Thyroid gland (tissue), 4 donors: ENCODE results near the gene IGFN1.

Source experiments
- POLR2A ChIP-seq, 2 donors: fragments of 450-650 bp; IDR thresholded peaks; one replicate each; pipeline ENCODE4 v1.6.1; 2017; ENCODE audit warnings: antibody characterized with exemption in 2 of 2, mild to moderate bottlenecking in 2 of 2, moderate library complexity in 1 of 2
- TF ChIP-seq, protein P1 (sequence below), 6 experiments: fragments of 200-600 bp in 3 of 6; fragments of 450-650 bp in 3 of 6; sonication (generic) in 3 of 6; IDR thresholded peaks; one replicate each; pipeline ENCODE4 v1.5.1; 2016 to 2019; ENCODE audit warnings: antibody characterized with exemption in 6 of 6, mild to moderate bottlenecking in 2 of 6, inconsistent platforms in 1 of 6, moderate library complexity in 1 of 6

GRCh38 chr1:201170533-201171062 lies 20.0 kb upstream of the IGFN1 start:
- TF ChIP-seq, protein P1, sequence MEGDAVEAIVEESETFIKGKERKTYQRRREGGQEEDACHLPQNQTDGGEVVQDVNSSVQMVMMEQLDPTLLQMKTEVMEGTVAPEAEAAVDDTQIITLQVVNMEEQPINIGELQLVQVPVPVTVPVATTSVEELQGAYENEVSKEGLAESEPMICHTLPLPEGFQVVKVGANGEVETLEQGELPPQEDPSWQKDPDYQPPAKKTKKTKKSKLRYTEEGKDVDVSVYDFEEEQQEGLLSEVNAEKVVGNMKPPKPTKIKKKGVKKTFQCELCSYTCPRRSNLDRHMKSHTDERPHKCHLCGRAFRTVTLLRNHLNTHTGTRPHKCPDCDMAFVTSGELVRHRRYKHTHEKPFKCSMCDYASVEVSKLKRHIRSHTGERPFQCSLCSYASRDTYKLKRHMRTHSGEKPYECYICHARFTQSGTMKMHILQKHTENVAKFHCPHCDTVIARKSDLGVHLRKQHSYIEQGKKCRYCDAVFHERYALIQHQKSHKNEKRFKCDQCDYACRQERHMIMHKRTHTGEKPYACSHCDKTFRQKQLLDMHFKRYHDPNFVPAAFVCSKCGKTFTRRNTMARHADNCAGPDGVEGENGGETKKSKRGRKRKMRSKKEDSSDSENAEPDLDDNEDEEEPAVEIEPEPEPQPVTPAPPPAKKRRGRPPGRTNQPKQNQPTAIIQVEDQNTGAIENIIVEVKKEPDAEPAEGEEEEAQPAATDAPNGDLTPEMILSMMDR (IDR thresholded peaks at IDR 0.05): no peak
- TF ChIP-seq POLR2A (IDR thresholded peaks at IDR 0.05): peak in 1 of 2 donors; percentile 85
